Lower lobe of right lung (tissue), 2 donors: Measurements from ENCODE around the gene CBX2. TPM values are rescaled to one million over a fixed set of nuclear protein-coding genes. Genes with fewer than 3 reads are reported as not detected.

Source experiments
- ATAC-seq, 2 donors: fragments of 200-7000 bp; cut with Tn5 transposase; one replicate each; pipeline ENCODE4 v1.9.1; 2020 to 2022; ENCODE audit warnings: mild to moderate bottlenecking in 2 of 2, moderate library complexity in 2 of 2
- DNase-seq: peaks from one replicate; pipeline ENCODE4 v3.0.0-alpha.2; 2020
- H3K27ac ChIP-seq: fragments of 200-600 bp; one replicate; pipeline ENCODE4 v1.8.0; 2022
- H3K27me3 ChIP-seq: fragments of 200-600 bp; one replicate; pipeline ENCODE4 v1.8.0; 2022; ENCODE audit warnings: low read depth
- H3K36me3 ChIP-seq: fragments of 200-600 bp; one replicate; pipeline ENCODE4 v1.8.0; 2022; ENCODE audit warnings: mild to moderate bottlenecking
- H3K4me1 ChIP-seq: fragments of 200-600 bp; one replicate; pipeline ENCODE4 v1.8.0; 2022
- H3K4me3 ChIP-seq: fragments of 200-600 bp; one replicate; pipeline ENCODE4 v1.8.0; 2022; ENCODE audit warnings: mild to moderate bottlenecking
- H3K9me3 ChIP-seq: fragments of 200-600 bp; one replicate; pipeline ENCODE4 v1.8.0; 2022
- CTCF ChIP-seq: fragments of 200-600 bp; IDR thresholded peaks from one replicate; pipeline ENCODE4 v1.8.0; 2022; ENCODE audit warnings: antibody characterized with exemption, mild to moderate bottlenecking
- intact Hi-C: fragments of 100-400 bp; cut with DNase I; formaldehyde crosslinking; loops from one replicate; pipeline ENCODE4 v1.11.0; 2022
- total RNA-seq: library from RNA; stranded (reverse); fragmentation: NEBNext Ultra II Directional; extraction: Animal tissue kit (Norgen Biotek cat#: 25700); gene quantifications from one replicate; pipeline ENCODE4 v1.2.1, GENCODE V29; 2021
- donor health status: DM: no; HTN: yes; CAD: no; lungs with severe emphysema.

Gene CBX2
- total RNA-seq, 1 donor from 2014 or later: 3.9 TPM

GRCh38 chr17:79819534-79820276 is 41.8 kb downstream of the CBX2 start:
- Histone ChIP-seq H3K9me3 (no peaks in the 10 kb centered on the region), H3K36me3 (no peaks in the 10 kb centered on the region), H3K4me1 (peaks cover 10% of the 10 kb centered on the region), H3K27me3 (peaks cover 22% of the 10 kb centered on the region), H3K4me3 (no peak overlapping the region), H3K27ac (no peak overlapping the region)
- DNase-seq (no peak), ATAC-seq (no peak)
- TF ChIP-seq CTCF: no peak
- intact Hi-C loops: no loop called here

GRCh38 chr17:79820959-79821330 is 43.0 kb downstream of the CBX2 start:
- DNase-seq: no peak
- H3K27me3 ChIP-seq: peaks cover 10% of the 10 kb centered on the region
- no peak overlapping the region for H3K27ac ChIP-seq
- ATAC-seq: no peak
- intact Hi-C loops: no loop called here
- no peaks in the 10 kb centered on the region for H3K9me3 ChIP-seq
- H3K4me3 ChIP-seq: no peak overlapping the region
- peaks cover 2% of the 10 kb centered on the region for H3K4me1 ChIP-seq
- no peaks in the 10 kb centered on the region for H3K36me3 ChIP-seq
- TF ChIP-seq CTCF: no peak

DNA sequence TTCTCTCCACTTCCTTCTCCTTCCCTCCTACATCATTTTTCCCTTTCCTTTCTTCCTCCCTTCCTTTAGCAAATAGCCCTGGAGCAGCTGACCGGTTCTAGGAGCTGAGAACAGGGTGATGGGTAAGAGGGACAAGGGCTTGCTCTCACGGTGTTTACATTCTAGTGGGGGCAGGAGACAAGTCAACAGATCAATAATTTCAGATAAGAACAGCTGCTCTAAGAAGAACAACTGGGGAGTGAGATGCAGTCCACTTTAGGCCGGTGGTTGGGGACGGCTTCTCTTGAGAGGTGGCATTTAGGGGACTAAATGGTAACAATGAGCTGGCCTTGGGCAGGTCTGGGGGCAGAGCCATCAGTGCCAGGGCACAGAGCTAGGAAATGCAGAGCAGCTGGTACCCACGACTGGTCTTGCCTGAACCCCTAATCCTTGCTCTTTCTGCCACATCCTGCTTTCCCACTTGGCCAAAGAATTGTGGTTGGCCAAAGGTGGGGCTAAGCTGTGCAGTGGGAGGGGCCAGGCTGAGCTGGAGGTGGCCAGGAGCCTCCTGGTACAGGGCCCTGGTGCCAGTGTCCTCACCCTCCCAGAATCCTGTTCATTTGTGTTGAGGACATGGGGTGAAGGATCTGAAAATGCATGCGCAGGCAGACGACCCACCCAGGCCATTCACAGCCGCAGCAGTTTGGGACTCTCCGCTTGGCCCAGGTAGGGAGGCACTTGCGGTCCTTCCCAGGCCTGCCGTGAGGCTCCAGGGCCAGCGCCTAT is 43.6 kb downstream of the CBX2 start:
- Histone ChIP-seq H3K4me3 (no peak overlapping the region), H3K4me1 (peaks cover 7% of the 10 kb centered on the region), H3K36me3 (no peaks in the 10 kb centered on the region), H3K27me3 (peaks cover 4% of the 10 kb centered on the region), H3K27ac (no peak overlapping the region), H3K9me3 (no peaks in the 10 kb centered on the region)
- intact Hi-C loops: no loop called here
- no peak for DNase-seq
- no peak for ATAC-seq
- no peak for TF ChIP-seq CTCF

GRCh38 chr17:79822583-79823124 is 44.7 kb downstream of the CBX2 start:
- intact Hi-C loops: no loop called here
- no peak for ATAC-seq
- no peak for DNase-seq

GRCh38 chr17:79824234-79824633 is 46.3 kb downstream of the CBX2 start:
- Histone ChIP-seq H3K9me3 (no peaks in the 10 kb centered on the region), H3K4me3 (no peak overlapping the region), H3K4me1 (peaks cover 19% of the 10 kb centered on the region), H3K27me3 (no peaks in the 10 kb centered on the region), H3K36me3 (no peaks in the 10 kb centered on the region), H3K27ac (no peak overlapping the region)
- intact Hi-C loops: no loop called here
- no peak for TF ChIP-seq CTCF
- ATAC-seq: no peak
- DNase-seq: no peak

More at GRCh38 chr17:79822583-79823124, 44.7 kb downstream of the CBX2 start:
- H3K4me3 ChIP-seq: no peak overlapping the region
- no peak for TF ChIP-seq CTCF
- no peaks in the 10 kb centered on the region for H3K27me3 ChIP-seq
- no peaks in the 10 kb centered on the region for H3K9me3 ChIP-seq
- H3K36me3 ChIP-seq: no peaks in the 10 kb centered on the region
- H3K27ac ChIP-seq: no peak overlapping the region
- H3K4me1 ChIP-seq: peaks cover 12% of the 10 kb centered on the region
